B cell (primary cell): ENCODE measurements around the gene MACROH2A1. TPM values are rescaled to one million over a fixed set of nuclear protein-coding genes. Genes with fewer than 3 reads are reported as not detected.

Source experiments
- ATAC-seq: fragments of 200-7000 bp; cut with Tn5 transposase; one replicate; pipeline ENCODE4 v1.10.0; 2021; ENCODE audit warnings: low read depth, mild to moderate bottlenecking, moderate number of reproducible peaks, moderate library complexity
- CTCF ChIA-PET: fragments of 350-600 bp; sonication (Branson Sonifier 250); formaldehyde crosslinking; loops from one replicate; lab custom pipeline; 2021; ENCODE audit warnings: antibody characterized with exemption, inconsistent platforms; lab: Charles Lee
- POLR2A ChIA-PET: fragments of 350-600 bp; sonication (Branson Sonifier 250); formaldehyde crosslinking; loops from one replicate; lab custom pipeline; 2021; ENCODE audit warnings: antibody characterized with exemption; lab: Charles Lee
- DNase-seq: peaks from one replicate; pipeline ENCODE4 v3.0.0; 2013
- H2AFZ ChIP-seq: 2 replicates; pipeline ENCODE4 v1.6.1; 2012; ENCODE audit warnings: mild to moderate bottlenecking, low read depth, low read length; ENCODE audit not compliant: insufficient read depth, poor library complexity, severe bottlenecking
- H3K27ac ChIP-seq, 2 donors: 1 replicate in 1 of 2; 2 replicates in 1 of 2; pipeline ENCODE4 v1.5.1; 2012 to 2013; ENCODE audit warnings: low read length in 2 of 2, mild to moderate bottlenecking in 2 of 2, moderate library complexity in 1 of 2
- H3K27me3 ChIP-seq, 4 experiments: fragments of 200-600 bp in 1 of 4; sonication (generic) in 1 of 4; replicated peaks in 1 of 4; 1 replicate in 2 of 4; 2 replicates in 2 of 4; pipeline versions ENCODE4 v1.6.1 to v1.7.0; 2013 to 2016; ENCODE audit warnings: low read length in 3 of 4, mild to moderate bottlenecking in 2 of 4, mixed read lengths in 1 of 4, moderate library complexity in 1 of 4; ENCODE audit not compliant: insufficient read depth in 4 of 4, control insufficient read depth in 3 of 4; ENCODE audit errors: control extremely low read depth in 1 of 4
- H3K36me3 ChIP-seq, 2 experiments: replicated peaks in 1 of 2; 1 replicate in 1 of 2; 2 replicates in 1 of 2; pipeline versions ENCODE4 v1.6.1 to v1.7.1; 2013; ENCODE audit warnings: low read length in 1 of 2; ENCODE audit not compliant: insufficient read depth in 2 of 2, control insufficient read depth in 1 of 2; ENCODE audit errors: control extremely low read depth in 1 of 2, extremely low read depth in 1 of 2
- H3K4me1 ChIP-seq, 2 donors: fragments of 200-600 bp in 1 of 2; sonication (generic) in 1 of 2; 1 replicate in 1 of 2; 2 replicates in 1 of 2; pipeline versions ENCODE4 v1.5.1 to v1.6.1; 2013 to 2017; ENCODE audit warnings: low read length in 2 of 2; ENCODE audit not compliant: control insufficient read depth in 2 of 2, insufficient read depth in 2 of 2
- H3K4me2 ChIP-seq: replicated peaks from 2 replicates; pipeline ENCODE3; 2012; ENCODE audit warnings: mild to moderate bottlenecking, low read depth, low read length; ENCODE audit not compliant: poor library complexity, severe bottlenecking
- H3K4me3 ChIP-seq, 5 experiments: fragments of 200-600 bp in 1 of 5; sonication (generic) in 1 of 5; 1 replicate in 3 of 5; 2 replicates in 2 of 5; pipeline versions ENCODE4 v1.5.1 to v1.7.0; 2011 to 2016; ENCODE audit warnings: low read length in 4 of 5, mild to moderate bottlenecking in 4 of 5, low read depth in 2 of 5, control low read depth in 1 of 5, moderate library complexity in 1 of 5; ENCODE audit not compliant: insufficient read depth in 1 of 5; ENCODE audit errors: control extremely low read depth in 1 of 5, extremely low read depth in 1 of 5
- H3K79me2 ChIP-seq: fragments of 200-600 bp; sonication (generic); one replicate; pipeline ENCODE4 v1.6.0; 2016; ENCODE audit warnings: low read length; ENCODE audit not compliant: control insufficient read depth, insufficient read depth
- H3K9ac ChIP-seq: fragments of 200-600 bp; sonication (generic); 2 replicates; pipeline ENCODE4 v1.6.1; 2017; ENCODE audit warnings: mild to moderate bottlenecking, low read length, moderate library complexity
- H3K9me3 ChIP-seq, 3 donors: one replicate each; pipeline versions ENCODE4 v1.6.1 to v1.7.1; 2013; ENCODE audit warnings: low read length in 2 of 3; ENCODE audit not compliant: control insufficient read depth in 2 of 3, insufficient read depth in 1 of 3; ENCODE audit errors: control extremely low read depth in 1 of 3
- H4K20me1 ChIP-seq: 2 replicates; pipeline ENCODE4 v1.6.0; 2012; ENCODE audit warnings: mild to moderate bottlenecking, low read length; ENCODE audit not compliant: insufficient read depth, control insufficient read depth, poor library complexity, severe bottlenecking
- H3K27ac Mint-ChIP-seq: one replicate; pipeline ENCODE4 v1.8.0; 2021; ENCODE audit warnings: mixed read lengths
- H3K27me3 Mint-ChIP-seq: one replicate; pipeline ENCODE4 v1.8.0; 2021; ENCODE audit warnings: mixed read lengths
- H3K4me1 Mint-ChIP-seq: one replicate; pipeline ENCODE4 v1.8.0; 2021; ENCODE audit warnings: mixed read lengths
- H3K4me3 Mint-ChIP-seq: one replicate; pipeline ENCODE4 v1.8.0; 2021; ENCODE audit warnings: mixed read lengths
- H3K9me3 Mint-ChIP-seq: one replicate; pipeline ENCODE4 v1.8.0; 2022; ENCODE audit warnings: mixed read lengths; ENCODE audit not compliant: insufficient read depth
- CTCF ChIP-seq: fragments of 200-600 bp; IDR thresholded peaks from one replicate; pipeline ENCODE4 v1.8.0; 2022; ENCODE audit warnings: antibody characterized with exemption, mild to moderate bottlenecking
- EZH2 ChIP-seq: IDR thresholded peaks from 2 replicates; pipeline ENCODE4 v1.6.1; 2012; ENCODE audit warnings: borderline replicate concordance, low read depth, mild to moderate bottlenecking, moderate library complexity, low read length; ENCODE audit not compliant: insufficient read depth, poor library complexity, severe bottlenecking
- WGBS: methylation state at CpG from one replicate; pipeline ENCODE4 v1.1.5; 2013; ENCODE audit warnings: missing lambda C conversion rate; ENCODE audit not compliant: insufficient coverage; 5-methylcytosine and 5-hydroxymethylcytosine counted together
- intact Hi-C: fragments of 100-400 bp; cut with micrococcal nuclease; formaldehyde crosslinking; loops from one replicate; pipeline ENCODE4 v1.10.0; 2022
- polyA plus RNA-seq: library from polyadenylated mRNA; depleted of rRNA; stranded (reverse); fragments of >200 nt; gene quantifications from 2 replicates; pipeline ENCODE4 v1.2.3, GENCODE V29; 2012
- total RNA-seq, 2 donors: library from RNA; stranded (reverse); fragments of 120-200 nt in 1 of 2; gene quantifications; 1 replicate in 1 of 2; 2 replicates in 1 of 2; pipeline versions ENCODE4 v1.2.3 to v1.2.4, GENCODE V29; 2013 to 2022

Gene MACROH2A1
- total and polyA plus RNA-seq, 2 donors (not counting 1 experiment from before 2014, with no cell fraction given): 80.1 to 99.7 TPM

DNA sequence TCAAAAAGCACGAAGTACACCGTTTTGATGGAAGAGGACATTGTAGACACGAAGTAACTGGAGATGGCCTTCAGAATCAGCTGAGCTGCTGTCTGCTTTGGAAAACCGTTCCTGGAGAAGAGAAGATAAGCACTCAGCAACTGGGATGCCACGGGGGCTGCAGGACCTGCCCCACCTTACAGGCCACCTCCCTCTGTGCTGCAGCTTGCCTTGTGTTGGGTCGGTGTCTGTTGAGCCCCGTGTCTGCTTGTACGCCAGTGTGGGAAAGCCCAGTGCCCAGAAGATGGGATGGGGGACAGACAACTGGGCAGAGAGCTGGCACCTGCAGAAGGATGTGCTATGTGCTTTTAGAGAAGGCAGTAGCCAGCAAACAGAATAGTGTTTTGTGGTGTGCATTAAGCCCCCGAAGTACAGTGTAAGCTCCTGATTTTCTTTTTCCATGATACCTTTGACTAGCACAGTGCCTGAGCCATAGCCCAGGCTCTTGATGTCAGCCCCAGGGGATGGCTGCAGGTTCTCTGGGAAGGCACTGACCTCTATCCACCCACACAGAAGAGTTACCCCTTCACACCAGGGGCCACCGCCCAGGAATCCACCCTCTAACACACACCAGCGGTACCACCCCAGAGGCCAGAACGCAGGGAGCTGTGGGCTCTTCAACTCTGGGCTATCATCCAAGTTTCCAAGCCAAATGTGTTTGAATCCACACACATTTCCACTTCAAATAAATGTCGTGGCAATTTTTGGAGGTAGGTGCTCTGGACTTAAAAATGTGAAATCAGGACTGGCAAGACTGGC lies 63.8 kb downstream of the MACROH2A1 start:
- intact Hi-C loops: no loop called here
- ChIA-PET CTCF (no interaction called here), POLR2A (no interaction called here)
- no peak overlapping the region for H3K27ac Mint-ChIP-seq
- H3K4me1 Mint-ChIP-seq: no peaks in the 10 kb centered on the region
- DNase-seq: no peak
- no peaks in the 10 kb centered on the region for H3K9me3 ChIP-seq
- no peaks in the 10 kb centered on the region for H3K27me3 ChIP-seq
- H3K36me3 ChIP-seq: peaks cover 0 to 62% of the 10 kb centered on the region in 2 experiments
- no peak overlapping the region for H3K4me2 ChIP-seq
- 86% methylated on average over 12 of the region's 13 CpGs for WGBS
- no peaks in the 10 kb centered on the region for H4K20me1 ChIP-seq
- H2AFZ ChIP-seq: no peak overlapping the region
- H3K27me3 Mint-ChIP-seq: no peaks in the 10 kb centered on the region
- H3K27ac ChIP-seq: no peak overlapping the region
- no peak overlapping the region for H3K4me3 Mint-ChIP-seq
- no peak for ATAC-seq
- H3K79me2 ChIP-seq: no peaks in the 10 kb centered on the region
- no peak overlapping the region for H3K9ac ChIP-seq
- TF ChIP-seq EZH2 (no peak), CTCF (no peak)
- H3K9me3 Mint-ChIP-seq: no peaks in the 10 kb centered on the region
- no peak overlapping the region for H3K4me3 ChIP-seq
- H3K4me1 ChIP-seq: no peaks in the 10 kb centered on the region

- ChIA-PET CTCF (no interaction called here), POLR2A (no interaction called here)
- Histone ChIP-seq H4K20me1 (no peaks in the 10 kb centered on the region), H3K4me3 (no peak overlapping the region), H3K27me3 (no peaks in the 10 kb centered on the region), H3K9me3 (no peaks in the 10 kb centered on the region), H3K4me1 (no peaks in the 10 kb centered on the region), H3K79me2 (no peaks in the 10 kb centered on the region), H2AFZ (no peak overlapping the region), H3K9ac (no peak overlapping the region), H3K4me2 (no peak overlapping the region), H3K27ac (no peak overlapping the region), H3K36me3 (peaks cover 0 to 49% of the 10 kb centered on the region in 2 experiments)
- WGBS: 95% methylated on average over 7 of the region's 10 CpGs
- no peak for TF ChIP-seq EZH2
- TF ChIP-seq CTCF: no peak
- Mint-ChIP-seq H3K4me1 (no peaks in the 10 kb centered on the region), H3K27me3 (no peaks in the 10 kb centered on the region), H3K4me3 (no peak overlapping the region), H3K27ac (no peak overlapping the region), H3K9me3 (no peaks in the 10 kb centered on the region)
- DNase-seq (no peak), ATAC-seq (no peak)
- intact Hi-C loops: no loop called here
Measured at GRCh38 chr5:135333732-135334515, 65.1 kb downstream of the MACROH2A1 start.
